Neural cell (in vitro differentiated cells): ENCODE data around the gene INPP5D. TPM values are rescaled to one million over a fixed set of nuclear protein-coding genes. Genes with fewer than 3 reads are reported as not detected.

Source experiments
- H2AFZ ChIP-seq: fragments of 200-600, 300-800 bp; sonication (generic), shearing (Covaris generic); 2 replicates; pipeline ENCODE4 v1.6.0; 2014; ENCODE audit warnings: low read depth, mild to moderate bottlenecking, antibody characterized with exemption, low read length, moderate library complexity
- H3F3A ChIP-seq: fragments of 200-600 bp; shearing (Covaris generic); 2 replicates; pipeline ENCODE4 v1.6.1; 2016; ENCODE audit warnings: mild to moderate bottlenecking, moderate library complexity, mixed read lengths, antibody characterized with exemption, low read length; ENCODE audit not compliant: insufficient read depth, poor library complexity, severe bottlenecking
- H3K27ac ChIP-seq: fragments of 200-600, 300-800 bp; sonication (generic), shearing (Covaris generic); 2 replicates; pipeline ENCODE4 v1.5.1; 2014; ENCODE audit warnings: mild to moderate bottlenecking, low read length, moderate library complexity
- H3K27me3 ChIP-seq: fragments of 300-800, 200-600 bp; sonication (generic), shearing (Covaris generic); 2 replicates; pipeline ENCODE4 v1.6.0; 2014; ENCODE audit warnings: mild to moderate bottlenecking, low read depth, low read length, moderate library complexity; ENCODE audit not compliant: insufficient read depth
- H3K36me3 ChIP-seq: fragments of 300-800, 200-600 bp; sonication (generic), shearing (Covaris generic); 2 replicates; pipeline ENCODE4 v1.5.1; 2014; ENCODE audit warnings: mild to moderate bottlenecking, antibody characterized with exemption, low read length, moderate library complexity; ENCODE audit not compliant: insufficient read depth
- H3K4me2 ChIP-seq: fragments of 300-800, 200-600 bp; sonication (generic), shearing (Covaris generic); 2 replicates; pipeline ENCODE4 v1.6.0; 2014; ENCODE audit warnings: mild to moderate bottlenecking, low read length
- H3K4me3 ChIP-seq: fragments of 300-800, 200-600 bp; sonication (generic), shearing (Covaris generic); 2 replicates; pipeline ENCODE4 v1.5.1; 2014; ENCODE audit warnings: mild to moderate bottlenecking, low read length, moderate library complexity
- H3K79me2 ChIP-seq: fragments of 200-600 bp; shearing (Covaris generic); replicated peaks from 2 replicates; pipeline ENCODE4 v1.6.0; 2014; ENCODE audit warnings: mild to moderate bottlenecking, low read length, moderate library complexity; ENCODE audit not compliant: insufficient read depth
- H3K9ac ChIP-seq: fragments of 300-800, 200-600 bp; sonication (generic), shearing (Covaris generic); 2 replicates; pipeline ENCODE4 v1.6.1; 2016; ENCODE audit warnings: mild to moderate bottlenecking, low read length, mixed read lengths
- H3K9me2 ChIP-seq: fragments of 200-600 bp; shearing (Covaris generic); 2 replicates; pipeline ENCODE4 v1.6.1; 2016; ENCODE audit warnings: mild to moderate bottlenecking, low read length, mixed read lengths; ENCODE audit not compliant: insufficient read depth
- H3K9me3 ChIP-seq: fragments of 200-600, 300-800 bp; sonication (generic), shearing (Covaris generic); 2 replicates; pipeline ENCODE4 v1.6.1; 2016; ENCODE audit warnings: mild to moderate bottlenecking, mixed run types, low read length, moderate library complexity, mixed read lengths
- H4K20me1 ChIP-seq: fragments of 200-600 bp; shearing (Covaris generic); 2 replicates; pipeline ENCODE4 v1.6.1; 2016; ENCODE audit warnings: mild to moderate bottlenecking, mixed run types; ENCODE audit not compliant: insufficient read depth
- CTCF ChIP-seq: fragments of 450-650 bp; IDR thresholded peaks from 2 replicates; pipeline ENCODE4 v1.5.1; 2014; ENCODE audit warnings: antibody characterized with exemption, mild to moderate bottlenecking, moderate library complexity; ENCODE audit not compliant: poor library complexity, severe bottlenecking
- EP300 ChIP-seq: fragments of 450-650 bp; conservative IDR thresholded peaks from 2 replicates; pipeline ENCODE4 v1.6.1; 2014; ENCODE audit warnings: antibody characterized with exemption, mild to moderate bottlenecking, moderate library complexity; ENCODE audit not compliant: poor library complexity, severe bottlenecking
- EZH2 ChIP-seq: fragments of 200-600, 300-800 bp; shearing (Covaris generic), sonication (generic); IDR thresholded peaks from 2 replicates; pipeline ENCODE4 v1.6.1; 2014; ENCODE audit warnings: antibody characterized with exemption, low read length, borderline replicate concordance, mild to moderate bottlenecking; ENCODE audit not compliant: insufficient read depth, poor library complexity, severe bottlenecking
- MXI1 ChIP-seq: fragments of 450-650 bp; conservative IDR thresholded peaks from 2 replicates; pipeline ENCODE4 v1.6.1; 2014; ENCODE audit warnings: antibody characterized with exemption, mild to moderate bottlenecking; ENCODE audit not compliant: poor library complexity, severe bottlenecking
- POLR2AphosphoS5 ChIP-seq: IDR thresholded peaks from 2 replicates; pipeline ENCODE4 v1.6.1; 2012
- RAD21 ChIP-seq: fragments of 450-650 bp; conservative IDR thresholded peaks from 2 replicates; pipeline ENCODE4 v1.6.1; 2014; ENCODE audit warnings: antibody characterized with exemption, mild to moderate bottlenecking, moderate library complexity
- REST ChIP-seq: IDR thresholded peaks from 2 replicates; pipeline ENCODE4 v1.6.1; 2012; ENCODE audit warnings: borderline replicate concordance
- SMC3 ChIP-seq: fragments of 450-650 bp; conservative IDR thresholded peaks from 2 replicates; pipeline ENCODE4 v1.6.1; 2014; ENCODE audit warnings: antibody characterized with exemption, mild to moderate bottlenecking, moderate library complexity; ENCODE audit not compliant: poor library complexity
- TAF1 ChIP-seq: IDR thresholded peaks from 2 replicates; pipeline ENCODE4 v1.6.1; 2012; ENCODE audit warnings: low read depth
- polyA plus RNA-seq: library from polyadenylated mRNA; depleted of rRNA; stranded (reverse); fragments of >200 nt; gene quantifications from 2 replicates; pipeline ENCODE4 v1.2.3, GENCODE V29; 2014

INPP5D gene
- polyA plus RNA-seq, 1 donor from 2014 or later: not detected

GRCh38 chr2:233053928-233054784 is 6.0 kb upstream of the INPP5D start:
- no peak overlapping the region for H3K9ac ChIP-seq
- no peaks in the 10 kb centered on the region for H3K9me2 ChIP-seq
- no peaks in the 10 kb centered on the region for H3K9me3 ChIP-seq
- H2AFZ ChIP-seq: no peak overlapping the region
- no peaks in the 10 kb centered on the region for H3K36me3 ChIP-seq
- H3K27ac ChIP-seq: no peak overlapping the region
- no peak overlapping the region for H3K4me2 ChIP-seq
- TF ChIP-seq EP300 (no peak), CTCF (peak; percentile 48), TAF1 (no peak), EZH2 (no peak), POLR2AphosphoS5 (no peak), SMC3 (peak; percentile 28)
- no peak overlapping the region for H3K4me3 ChIP-seq
- H3F3A ChIP-seq: no peaks in the 10 kb centered on the region
- H3K79me2 ChIP-seq: no peaks in the 10 kb centered on the region
- H4K20me1 ChIP-seq: no peaks in the 10 kb centered on the region
- H3K27me3 ChIP-seq: peaks cover 4% of the 10 kb centered on the region

GRCh38 chr2:233055362-233055761 is 4.8 kb upstream of the INPP5D start:
- Histone ChIP-seq H3K4me3 (no peak overlapping the region), H3F3A (no peaks in the 10 kb centered on the region), H3K4me2 (no peak overlapping the region), H3K36me3 (no peaks in the 10 kb centered on the region), H4K20me1 (no peaks in the 10 kb centered on the region), H3K9me2 (no peaks in the 10 kb centered on the region), H3K9ac (no peak overlapping the region), H2AFZ (no peak overlapping the region), H3K27me3 (peaks cover 4% of the 10 kb centered on the region), H3K79me2 (no peaks in the 10 kb centered on the region), H3K27ac (no peak overlapping the region), H3K9me3 (no peaks in the 10 kb centered on the region)
- TF ChIP-seq SMC3 (no peak), CTCF (no peak), RAD21 (no peak), EZH2 (no peak), REST (no peak), POLR2AphosphoS5 (no peak), TAF1 (no peak), EP300 (no peak), MXI1 (no peak)
